T-helper 9 cell (primary cell): ENCODE data around the gene NTN4.
"Not testable (repeated sequence)": the region's sequence is repeated elsewhere in the genome, so short reads cannot be mapped to it uniquely, and the experiment has no call there.

Source experiments
- DNase-seq: peaks from one replicate; pipeline ENCODE4 v3.0.0-alpha.2; 2020
- total RNA-seq, 2 donors: gene quantifications; one replicate each; lab custom pipeline; 2026; lab: John Stamatoyannopoulos, UW

Gene NTN4
- 7.2 to 32.6 reads per million in 2 donors for total RNA-seq

- peak; percentile 13 for DNase-seq
Observed at GRCh38 chr12:95790033-95790916, at the start of gene NTN4. Gene NTN4 (minus strand): TSS chr12:95790764. CDS start chr12:95790309, 455 bp downstream.

- DNase-seq = no peak
Observed at GRCh38 chr12:95838125-95838524, 47.6 kb upstream of the NTN4 start.

- no peak for DNase-seq
Observed at GRCh38 chr12:95837240-95838038, 46.9 kb upstream of the NTN4 start.

DNA sequence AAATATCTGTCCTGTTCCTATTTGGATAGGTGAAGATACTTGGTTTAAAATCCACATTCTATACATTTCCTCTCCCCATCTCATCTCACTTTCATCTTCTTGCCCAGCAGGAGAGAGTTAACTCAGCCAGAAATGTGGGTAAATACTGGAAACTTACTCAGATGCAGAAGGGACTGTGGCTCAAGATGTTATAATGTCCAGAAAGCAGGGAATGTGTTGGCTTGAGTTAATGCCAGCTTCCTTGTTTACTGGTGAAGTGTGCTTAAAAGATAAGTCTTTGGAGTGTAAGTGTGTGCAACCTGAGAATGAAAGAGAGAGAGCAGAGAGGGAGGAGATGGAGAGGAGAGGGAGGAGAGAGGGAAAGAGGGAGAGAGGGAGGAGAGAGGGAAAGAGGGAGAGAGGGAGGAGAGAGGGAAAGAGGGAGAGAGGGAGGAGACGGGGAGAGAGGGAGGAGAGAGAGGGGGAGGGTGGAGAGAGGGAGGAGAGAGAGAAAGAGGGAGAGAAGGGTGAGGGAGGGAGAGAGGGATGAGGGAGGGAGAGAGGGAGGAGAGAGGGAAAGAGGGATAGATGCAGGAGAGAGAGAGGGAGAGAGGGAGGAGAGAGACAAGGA is 46.2 kb upstream of the NTN4 start:
- DNase-seq = no peak

GRCh38 chr12:95836185-95836609 is 45.6 kb upstream of the NTN4 start:
- DNase-seq = no peak

- DNase-seq = no peak
Observed at GRCh38 chr12:95834572-95834971, 44.0 kb upstream of the NTN4 start.

GRCh38 chr12:95830335-95831089 is 39.9 kb upstream of the NTN4 start:
- no peak for DNase-seq

DNA sequence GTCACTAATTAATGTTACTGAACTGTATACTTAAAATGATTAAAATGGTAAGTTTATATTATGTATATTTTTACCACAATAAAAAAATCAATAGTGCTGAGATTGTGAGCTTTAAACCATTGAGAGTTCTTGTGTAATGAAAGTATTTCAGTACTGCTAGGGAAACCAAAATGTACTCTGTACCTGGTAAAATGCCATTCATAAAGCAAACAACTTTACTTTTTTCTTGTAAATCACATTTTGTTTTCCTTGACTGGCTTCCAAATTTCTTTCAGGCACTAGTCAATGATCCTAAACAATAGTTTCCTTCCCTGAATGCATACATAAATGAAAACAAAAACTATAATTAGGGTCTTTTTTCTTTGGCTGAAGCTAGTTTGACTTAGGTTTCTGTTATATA is 38.8 kb upstream of the NTN4 start:
- DNase-seq = no peak

- DNase-seq = no peak
Observed at GRCh38 chr12:95820096-95820703, 29.6 kb upstream of the NTN4 start.

GRCh38 chr12:95815632-95816212 is 25.2 kb upstream of the NTN4 start:
- DNase-seq = no peak

GRCh38 chr12:95812155-95812554 is 21.6 kb upstream of the NTN4 start:
- not testable (repeated sequence) for DNase-seq

DNA sequence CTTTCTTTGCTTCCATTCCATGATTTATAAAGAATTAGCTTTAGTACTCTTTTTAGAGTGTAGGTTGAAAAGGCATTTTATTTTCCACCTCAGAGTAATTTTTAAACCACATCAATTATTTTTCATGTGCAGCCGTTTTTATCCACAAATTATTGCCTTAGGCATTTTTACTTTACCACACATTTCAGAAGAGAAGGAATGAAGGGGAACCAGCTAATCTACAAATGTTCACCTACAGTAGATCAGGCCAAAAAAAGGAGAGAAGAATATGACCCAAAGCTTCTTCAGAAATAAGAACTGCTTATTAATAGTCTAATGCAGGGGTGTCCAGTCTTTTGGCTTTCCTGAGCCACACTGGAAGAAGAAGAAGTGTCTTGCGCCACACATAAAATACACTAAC is 19.8 kb upstream of the NTN4 start:
- DNase-seq = no peak

- no peak for DNase-seq
Observed at GRCh38 chr12:95809000-95809680, 18.6 kb upstream of the NTN4 start.

DNA sequence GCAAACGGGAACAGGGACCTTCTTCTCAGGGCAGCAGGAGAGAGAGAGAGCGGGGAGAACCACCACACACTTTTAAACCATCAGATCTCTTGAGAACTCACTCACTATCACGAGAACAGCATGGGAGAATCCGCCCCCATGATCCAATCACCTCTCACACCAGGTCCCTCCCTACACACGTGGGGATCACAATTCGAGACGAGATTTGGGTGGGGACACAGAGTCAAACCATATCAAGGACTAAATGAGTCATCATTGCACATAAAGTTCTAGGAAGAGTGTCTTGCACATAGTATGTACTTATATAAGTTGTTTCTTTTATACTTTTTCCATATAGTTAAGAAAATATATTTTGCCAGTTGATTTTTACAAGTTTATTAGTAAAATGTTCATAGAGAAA is 17.6 kb upstream of the NTN4 start:
- no peak for DNase-seq

DNA sequence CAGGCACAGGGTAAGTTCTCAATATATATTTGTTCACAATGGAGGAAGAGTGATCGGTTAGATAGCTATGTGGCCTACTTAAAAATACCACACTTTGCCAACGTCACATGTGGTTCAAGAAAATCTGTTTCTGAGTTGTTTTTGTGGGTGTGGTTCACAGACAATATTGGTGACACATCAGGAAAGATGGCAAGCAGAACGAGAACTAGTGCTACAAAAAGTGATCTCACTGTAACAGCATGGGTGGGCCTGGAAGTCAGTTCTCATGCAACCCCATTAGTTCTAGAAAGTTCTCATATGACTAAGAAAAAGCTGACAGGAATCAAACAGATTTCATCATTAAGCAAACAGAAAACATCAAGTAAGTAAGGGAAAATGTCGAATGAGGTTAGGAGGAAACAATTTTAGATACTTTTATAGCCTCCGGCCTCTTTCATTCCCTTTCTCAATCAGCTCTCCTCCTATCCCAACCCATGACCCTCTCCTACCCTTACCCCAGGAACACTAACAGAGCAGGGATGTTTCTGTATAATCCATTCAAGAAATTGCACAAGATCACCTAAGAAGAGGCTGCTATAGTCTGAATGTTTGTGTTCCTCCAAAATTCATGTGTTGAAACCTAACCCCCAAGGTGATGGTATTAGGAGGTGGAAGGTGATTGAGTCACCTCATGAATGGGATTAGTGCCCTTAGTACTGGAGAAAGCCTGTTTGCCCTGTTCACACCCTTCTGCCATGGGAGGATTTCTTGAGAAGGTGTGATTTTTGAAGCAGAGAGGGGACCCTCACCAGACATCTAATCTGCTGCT is 15.5 kb upstream of the NTN4 start:
- DNase-seq = peak; percentile 10

DNA sequence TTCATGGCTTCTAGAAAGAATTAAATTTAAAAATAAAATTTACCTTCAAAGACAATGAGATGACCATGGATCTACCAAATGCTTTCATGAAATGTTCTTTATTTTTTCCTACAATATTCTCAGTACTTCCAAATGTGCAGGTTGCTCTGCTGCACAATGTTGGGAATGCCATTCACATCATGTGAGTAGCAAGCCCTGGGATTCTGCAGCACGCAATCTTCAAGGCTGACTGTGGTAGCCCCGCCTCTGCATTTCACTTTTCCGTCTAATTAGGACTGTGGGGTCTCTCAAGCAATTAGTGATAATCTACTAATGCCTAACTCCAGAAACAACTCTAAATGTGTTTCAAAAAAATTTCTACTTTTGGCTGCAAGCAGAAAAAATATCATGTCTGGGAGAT is 13.7 kb upstream of the NTN4 start:
- no peak for DNase-seq

DNA sequence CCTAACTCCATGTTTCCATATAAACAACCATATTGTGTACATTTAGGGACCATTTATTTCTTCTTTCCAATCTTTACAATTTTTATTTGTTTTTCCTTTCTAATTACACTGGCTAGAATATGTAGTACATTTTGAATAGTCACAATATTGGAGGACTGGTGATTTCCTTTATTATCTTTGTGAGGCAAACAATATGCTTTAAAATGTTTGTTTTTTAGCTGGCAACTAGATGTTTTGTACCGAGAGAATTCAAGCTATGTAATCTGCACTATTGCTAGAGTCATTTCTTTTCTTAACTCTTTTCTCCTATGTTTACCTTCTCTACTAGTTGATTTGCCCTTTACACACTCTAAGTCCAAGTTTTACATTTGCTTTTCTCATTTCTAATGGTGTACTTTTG is 13.3 kb upstream of the NTN4 start:
- DNase-seq = no peak

- DNase-seq = no peak
Observed at GRCh38 chr12:95802482-95803270, 12.1 kb upstream of the NTN4 start.

GRCh38 chr12:95796982-95797289 is 6.4 kb upstream of the NTN4 start:
- DNase-seq = no peak
